ENCODE measurements around the gene CTSH. TPM values are rescaled to one million over a fixed set of nuclear protein-coding genes. Genes with fewer than 3 reads are reported as not detected.
A peak's percentile ranks its signal among the peaks of the same experiment; 100 is the strongest.

Gene CTSH
- total RNA-seq, 1 donor from 2014 or later = 52.6 TPM

DNA sequence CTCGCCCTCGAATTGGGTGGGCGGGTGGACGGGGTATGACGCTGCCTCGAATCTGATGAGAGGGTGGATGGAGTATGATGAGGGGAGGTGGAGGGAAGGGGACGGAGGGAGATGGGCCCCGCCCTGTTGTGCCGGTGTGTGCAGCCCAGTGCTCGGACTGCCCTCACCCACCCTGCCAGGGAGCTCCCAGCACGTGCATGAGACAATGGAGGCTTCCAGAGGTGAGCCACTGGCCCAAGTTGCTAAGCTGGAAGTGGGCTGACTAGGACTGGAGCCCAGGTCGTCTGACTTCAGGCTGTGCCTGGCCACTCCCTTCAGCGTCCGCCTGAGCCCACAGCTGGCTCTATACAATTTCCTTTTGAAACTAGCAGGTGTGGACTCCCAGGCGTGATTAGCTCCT is 47.0 kb upstream of the CTSH start:
- Histone ChIP-seq H3K4me1 (peaks cover 7% of the 10 kb centered on the region), H3K36me3 (no peaks in the 10 kb centered on the region), H3K27me3 (ENCODE audit: low read depth) (peaks cover 15% of the 10 kb centered on the region), H3K9me3 (replicated peaks) (no peaks in the 10 kb centered on the region), H3K4me3 (no peak overlapping the region), H3K27ac (replicated peaks) (no peak overlapping the region)
- DNase-seq = no peak
- intact Hi-C loops (cut with micrococcal nuclease) = no loop called here
- no peak for TF ChIP-seq CTCF (IDR thresholded peaks at IDR 0.05; ENCODE audit: borderline replicate concordance)

DNA sequence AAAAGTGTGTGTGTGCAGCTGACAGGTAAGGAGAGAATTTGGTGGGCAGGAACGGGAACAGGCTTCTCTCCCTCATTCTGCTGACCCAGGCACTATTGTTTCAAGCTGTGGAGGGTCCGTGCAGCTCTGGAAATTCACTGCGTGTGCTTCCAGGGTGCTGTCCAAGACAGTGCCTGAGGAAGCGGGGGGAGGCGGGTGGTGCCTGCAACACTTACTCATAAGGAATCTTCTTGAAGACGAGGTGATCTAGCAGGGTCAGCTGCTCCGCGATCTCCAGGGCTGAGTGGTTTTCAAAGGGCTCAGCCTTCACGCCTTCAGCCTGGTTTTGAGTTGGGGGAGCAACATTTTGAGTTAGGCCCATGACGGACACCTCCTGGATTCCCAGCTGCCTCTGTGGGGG is 46.6 kb upstream of the CTSH start:
- TF ChIP-seq CTCF (IDR thresholded peaks at IDR 0.05; ENCODE audit: borderline replicate concordance) = no peak
- peaks cover 7% of the 10 kb centered on the region for H3K4me1 ChIP-seq
- no peak for DNase-seq
- no peaks in the 10 kb centered on the region for H3K36me3 ChIP-seq
- no peaks in the 10 kb centered on the region for H3K9me3 ChIP-seq (replicated peaks)
- intact Hi-C loops (cut with micrococcal nuclease) = no loop called here
- no peak overlapping the region for H3K4me3 ChIP-seq
- no peak overlapping the region for H3K27ac ChIP-seq (replicated peaks)
- H3K27me3 ChIP-seq (ENCODE audit: low read depth) = peaks cover 15% of the 10 kb centered on the region

GRCh38 chr15:78990278-78990677 is 45.4 kb upstream of the CTSH start:
- intact Hi-C loops (cut with micrococcal nuclease) = no loop called here

GRCh38 chr15:78989701-78990240 is 44.9 kb upstream of the CTSH start:
- H3K27ac ChIP-seq (replicated peaks) = no peak overlapping the region
- peaks cover 7% of the 10 kb centered on the region for H3K4me1 ChIP-seq
- H3K36me3 ChIP-seq = no peaks in the 10 kb centered on the region
- H3K27me3 ChIP-seq (ENCODE audit: low read depth) = peaks cover 15% of the 10 kb centered on the region
- no peak for DNase-seq
- no peaks in the 10 kb centered on the region for H3K9me3 ChIP-seq (replicated peaks)
- no peak for TF ChIP-seq CTCF (IDR thresholded peaks at IDR 0.05; ENCODE audit: borderline replicate concordance)
- no peak overlapping the region for H3K4me3 ChIP-seq
- intact Hi-C loops (cut with micrococcal nuclease) = no loop called here

More at GRCh38 chr15:78990278-78990677, 45.4 kb upstream of the CTSH start:
- Histone ChIP-seq H3K4me3 (no peak overlapping the region), H3K27ac (replicated peaks) (no peak overlapping the region), H3K36me3 (no peaks in the 10 kb centered on the region), H3K9me3 (replicated peaks) (no peaks in the 10 kb centered on the region), H3K27me3 (ENCODE audit: low read depth) (peaks cover 15% of the 10 kb centered on the region), H3K4me1 (peaks cover 7% of the 10 kb centered on the region)
- DNase-seq = no peak
- no peak for TF ChIP-seq CTCF (IDR thresholded peaks at IDR 0.05; ENCODE audit: borderline replicate concordance)

- Histone ChIP-seq H3K9me3 (replicated peaks) (no peaks in the 10 kb centered on the region), H3K4me1 (peaks cover 7% of the 10 kb centered on the region), H3K4me3 (no peak overlapping the region), H3K27me3 (ENCODE audit: low read depth) (peaks cover 15% of the 10 kb centered on the region), H3K36me3 (no peaks in the 10 kb centered on the region), H3K27ac (replicated peaks) (peak overlapping the region; percentile 40)
- TF ChIP-seq CTCF (IDR thresholded peaks at IDR 0.05; ENCODE audit: borderline replicate concordance) = no peak
- DNase-seq = peak; percentile 53
- intact Hi-C loops (cut with micrococcal nuclease) = no loop called here
These were observed 43.6 kb upstream of the CTSH start for GRCh38 chr15:78988361-78988911.
